K562 (cell line): ENCODE measurements around the gene DENND2A. TPM values are rescaled to one million over a fixed set of nuclear protein-coding genes. Genes with fewer than 3 reads are reported as not detected.
A peak's percentile ranks its signal among the peaks of the same experiment; 100 is the strongest.

ENCODE experiments used
- CBFA2T2 ChIP-seq: fragments of 450-650 bp; conservative IDR thresholded peaks from 2 replicates; pipeline ENCODE4 v1.6.1; 2017; ENCODE audit warnings: mild to moderate bottlenecking
- CBX2 ChIP-seq: fragments of 200-600 bp; sonication (generic); IDR thresholded peaks from one replicate; pipeline ENCODE4 v1.6.1; 2012; ENCODE audit warnings: mild to moderate bottlenecking, low read length, inconsistent platforms; ENCODE audit not compliant: insufficient read depth, poor library complexity, severe bottlenecking
- CCAR2 ChIP-seq: fragments of 200-400 bp; formaldehyde crosslinking; IDR thresholded peaks from 2 replicates; pipeline ENCODE4 v1.6.1; 2017; ENCODE audit warnings: mild to moderate bottlenecking, low read depth, low read length
- E2F8 ChIP-seq: fragments of 450-650 bp; IDR thresholded peaks from 2 replicates; pipeline ENCODE4 v1.7.1; 2018; ENCODE audit warnings: mild to moderate bottlenecking, low read depth; ENCODE audit not compliant: partially characterized antibody
- EGR1 ChIP-seq: fragments of 450-650 bp; conservative IDR thresholded peaks from 2 replicates; pipeline ENCODE4 v1.6.1; 2017; ENCODE audit warnings: mild to moderate bottlenecking
- EZH2 ChIP-seq: IDR thresholded peaks from 2 replicates; pipeline ENCODE4 v1.6.1; 2012; ENCODE audit warnings: low read depth, mild to moderate bottlenecking, inconsistent platforms, low read length, borderline replicate concordance
- GTF2F1 ChIP-seq: IDR thresholded peaks from 2 replicates; pipeline ENCODE4 v1.6.1; 2011; ENCODE audit warnings: low read depth, low read length, improper control_type of control experiment
- HEY1 ChIP-seq: fragments of 250-450 bp; sonication (Bioruptor Pico); IDR thresholded peaks from 2 replicates; pipeline ENCODE4 v1.5.0; 2020; ENCODE audit warnings: mild to moderate bottlenecking, moderate library complexity, borderline replicate concordance
- NCOA6 ChIP-seq: fragments of 450-650 bp; IDR thresholded peaks from 2 replicates; pipeline ENCODE4 v1.6.1; 2017; ENCODE audit warnings: mild to moderate bottlenecking
- NFIC ChIP-seq: fragments of 450-650 bp; IDR thresholded peaks from 2 replicates; pipeline ENCODE4 v1.6.1; 2017; ENCODE audit warnings: mild to moderate bottlenecking, inconsistent platforms
- RERE ChIP-seq: sonication (generic); formaldehyde crosslinking; IDR thresholded peaks from 2 replicates; pipeline ENCODE4 v1.8.0; 2023; ENCODE audit warnings: missing genetic modification reagents, mild to moderate bottlenecking, borderline replicate concordance
- SIN3A ChIP-seq, 2 experiments: fragments of 150-350 bp in 1 of 2; IDR thresholded peaks; 2 replicates each; pipeline ENCODE4 v1.6.1; 2011 to 2016; ENCODE audit warnings: borderline replicate concordance in 2 of 2, low read depth in 2 of 2, low read length in 2 of 2, mild to moderate bottlenecking in 2 of 2, moderate library complexity in 2 of 2; ENCODE audit not compliant: control insufficient read depth in 1 of 2
- SRSF7 ChIP-seq: fragments of 200-400 bp; formaldehyde crosslinking; optimal IDR thresholded peaks from 2 replicates; pipeline ENCODE3; 2017; ENCODE audit warnings: mild to moderate bottlenecking, low read depth, low read length
- ZNF121 ChIP-seq: sonication (generic); formaldehyde crosslinking; conservative IDR thresholded peaks from 2 replicates; pipeline ENCODE4 v1.8.0; 2022; ENCODE audit warnings: missing genetic modification reagents
- polyA plus RNA-seq, 8 experiments: library from polyadenylated mRNA; depleted of rRNA in 4 of 8; stranded (reverse) in 5 of 8; unstranded in 3 of 8; fragments of >200 nt; fragmentation: Nextera tagmentation in 2 of 8; fragmentation: Illumina TruSeq in 1 of 8; extraction: Ambion mirVana in 2 of 8; extraction: Trizol in 1 of 8; gene quantifications; 2 replicates each; pipeline versions ENCODE4 v1.2.1 to v1.2.3, GENCODE V29; 2011 to 2014; ENCODE audit warnings: inconsistent platforms in 1 of 8, missing spikeins in 1 of 8
- total RNA-seq, 7 experiments: library from RNA; depleted of rRNA in 6 of 7; stranded (reverse); fragments of >200 nt in 6 of 7; fragmentation: Illumina TruSeq in 2 of 7; extraction: Trizol in 2 of 7; gene quantifications; 2 replicates each; pipeline versions ENCODE4 v1.2.1 to v1.2.3, GENCODE V29; 2011 to 2021; ENCODE audit warnings: low replicate concordance in 1 of 7
- TF ChIP-seq, protein P1 (sequence below): sonication (generic); formaldehyde crosslinking; IDR thresholded peaks from 2 replicates; pipeline ENCODE4 v1.8.0; 2022; ENCODE audit warnings: missing genetic modification reagents, mild to moderate bottlenecking, moderate library complexity, borderline replicate concordance
- TF ChIP-seq, protein P2 (sequence below): fragments of 250-450 bp; sonication (Bioruptor Pico); IDR thresholded peaks from 2 replicates; pipeline ENCODE4 v1.8.0; 2022; ENCODE audit warnings: inconsistent platforms
- TF ChIP-seq, protein P3 (sequence below): sonication (generic); formaldehyde crosslinking; IDR thresholded peaks from 2 replicates; pipeline ENCODE4 v1.8.0; 2022; ENCODE audit warnings: missing genetic modification reagents, mild to moderate bottlenecking, borderline replicate concordance

DENND2A gene
- total and polyA plus RNA-seq, 9 of the 15 experiments (the other 6 are each of a cell fraction or from before 2014, with no cell fraction given) = not detected

DNA sequence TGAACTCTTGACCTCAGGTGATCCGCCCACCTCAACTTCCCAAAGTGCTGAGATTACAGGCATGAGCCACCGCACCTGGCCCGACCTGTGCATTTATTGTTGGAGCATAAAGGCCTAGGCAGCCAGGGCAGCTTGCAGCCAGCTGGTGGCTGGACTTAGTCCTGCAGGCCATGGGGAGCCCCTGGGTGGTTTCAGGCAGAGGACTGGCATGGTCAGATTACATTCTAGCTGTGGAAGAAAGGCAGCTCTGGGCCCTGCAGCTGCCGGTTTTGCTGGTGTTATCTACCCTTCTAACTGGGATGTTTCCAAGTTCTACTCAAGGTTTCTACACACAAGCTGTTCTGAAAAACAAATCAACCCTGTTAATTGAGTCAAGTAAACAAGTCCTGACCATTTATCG, 138.6 kb downstream of the DENND2A start (continued):
- TF ChIP-seq EGR1 = peak; percentile 41
- no peak for TF ChIP-seq HEY1 (CRISPR knock-in tag)
- TF ChIP-seq, protein P1, sequence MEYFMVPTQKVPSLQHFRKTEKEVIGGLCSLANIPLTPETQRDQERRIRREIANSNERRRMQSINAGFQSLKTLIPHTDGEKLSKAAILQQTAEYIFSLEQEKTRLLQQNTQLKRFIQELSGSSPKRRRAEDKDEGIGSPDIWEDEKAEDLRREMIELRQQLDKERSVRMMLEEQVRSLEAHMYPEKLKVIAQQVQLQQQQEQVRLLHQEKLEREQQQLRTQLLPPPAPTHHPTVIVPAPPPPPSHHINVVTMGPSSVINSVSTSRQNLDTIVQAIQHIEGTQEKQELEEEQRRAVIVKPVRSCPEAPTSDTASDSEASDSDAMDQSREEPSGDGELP (CRISPR knock-in tag) = peak; percentile 34; the same call in 1 of the 2 replicates
- TF ChIP-seq CBX2 = no peak
- TF ChIP-seq ZNF121 (CRISPR knock-in tag) = no peak
- TF ChIP-seq EZH2 = no peak
- no peak for TF ChIP-seq SIN3A (IDR thresholded peaks at IDR 0.05; ENCODE audit: borderline replicate concordance in 2 of 2, control insufficient read depth in 1 of 2, low read depth in 2 of 2, low read length in 2 of 2)
- TF ChIP-seq CBFA2T2 = peak; percentile 42; the same call in 1 of the 2 replicates
- TF ChIP-seq SRSF7 = no peak
- TF ChIP-seq GTF2F1 = no peak
- TF ChIP-seq E2F8 = no peak
- TF ChIP-seq NFIC = no peak
- TF ChIP-seq, protein P2, sequence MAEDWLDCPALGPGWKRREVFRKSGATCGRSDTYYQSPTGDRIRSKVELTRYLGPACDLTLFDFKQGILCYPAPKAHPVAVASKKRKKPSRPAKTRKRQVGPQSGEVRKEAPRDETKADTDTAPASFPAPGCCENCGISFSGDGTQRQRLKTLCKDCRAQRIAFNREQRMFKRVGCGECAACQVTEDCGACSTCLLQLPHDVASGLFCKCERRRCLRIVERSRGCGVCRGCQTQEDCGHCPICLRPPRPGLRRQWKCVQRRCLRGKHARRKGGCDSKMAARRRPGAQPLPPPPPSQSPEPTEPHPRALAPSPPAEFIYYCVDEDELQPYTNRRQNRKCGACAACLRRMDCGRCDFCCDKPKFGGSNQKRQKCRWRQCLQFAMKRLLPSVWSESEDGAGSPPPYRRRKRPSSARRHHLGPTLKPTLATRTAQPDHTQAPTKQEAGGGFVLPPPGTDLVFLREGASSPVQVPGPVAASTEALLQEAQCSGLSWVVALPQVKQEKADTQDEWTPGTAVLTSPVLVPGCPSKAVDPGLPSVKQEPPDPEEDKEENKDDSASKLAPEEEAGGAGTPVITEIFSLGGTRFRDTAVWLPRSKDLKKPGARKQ (CRISPR knock-in tag) = no peak
- TF ChIP-seq NCOA6 = no peak
- TF ChIP-seq RERE (CRISPR knock-in tag) = no peak
- TF ChIP-seq, protein P3, sequence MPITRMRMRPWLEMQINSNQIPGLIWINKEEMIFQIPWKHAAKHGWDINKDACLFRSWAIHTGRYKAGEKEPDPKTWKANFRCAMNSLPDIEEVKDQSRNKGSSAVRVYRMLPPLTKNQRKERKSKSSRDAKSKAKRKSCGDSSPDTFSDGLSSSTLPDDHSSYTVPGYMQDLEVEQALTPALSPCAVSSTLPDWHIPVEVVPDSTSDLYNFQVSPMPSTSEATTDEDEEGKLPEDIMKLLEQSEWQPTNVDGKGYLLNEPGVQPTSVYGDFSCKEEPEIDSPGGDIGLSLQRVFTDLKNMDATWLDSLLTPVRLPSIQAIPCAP (CRISPR knock-in tag) = no peak
- TF ChIP-seq CCAR2 = no peak
